ENCODE results near the gene CDC6.

The CDC6 gene

GRCh38 chr17:40287494-40288369, at the start of gene CDC6:
TSS of gene CDC6 (plus strand) at chr17:40287879. CDS start at chr17:40289421, 1,542 bp downstream.
- peak; percentile 96 for DNase-seq (ENCODE audit: low read depth)

GRCh38 chr17:40241252-40241834, 46.3 kb upstream of the CDC6 start:
- no peak for DNase-seq (ENCODE audit: low read depth)

GRCh38 chr17:40242774-40243173, 44.9 kb upstream of the CDC6 start:
- no peak for DNase-seq (ENCODE audit: low read depth)

GRCh38 chr17:40243761-40244160, 43.9 kb upstream of the CDC6 start:
- DNase-seq (ENCODE audit: low read depth): no peak

- DNase-seq (ENCODE audit: low read depth): no peak
These were observed 43.4 kb upstream of the CDC6 start for GRCh38 chr17:40244255-40244654.

- no peak for DNase-seq (ENCODE audit: low read depth)
These were observed 39.7 kb upstream of the CDC6 start for GRCh38 chr17:40247926-40248495.

- no peak for DNase-seq (ENCODE audit: low read depth)
These were observed 39.2 kb upstream of the CDC6 start for GRCh38 chr17:40248507-40248906.

GRCh38 chr17:40251576-40251975, 36.1 kb upstream of the CDC6 start:
- DNase-seq (ENCODE audit: low read depth): no peak

- DNase-seq (ENCODE audit: low read depth): no peak
These were observed 34.1 kb upstream of the CDC6 start for GRCh38 chr17:40253565-40253964.

- no peak for DNase-seq (ENCODE audit: low read depth)
These were observed 28.2 kb upstream of the CDC6 start for GRCh38 chr17:40259505-40259904.

GRCh38 chr17:40260528-40260927, 27.2 kb upstream of the CDC6 start:
- no peak for DNase-seq (ENCODE audit: low read depth)

GRCh38 chr17:40264458-40265185, 23.1 kb upstream of the CDC6 start:
- DNase-seq (ENCODE audit: low read depth): no peak

- DNase-seq (ENCODE audit: low read depth): no peak
These were observed 22.3 kb upstream of the CDC6 start for GRCh38 chr17:40265337-40265736.

GRCh38 chr17:40266882-40267281, 20.8 kb upstream of the CDC6 start:
- DNase-seq (ENCODE audit: low read depth): no peak

- no peak for DNase-seq (ENCODE audit: low read depth)
These were observed 19.5 kb upstream of the CDC6 start for GRCh38 chr17:40268141-40268712.

- no peak for DNase-seq (ENCODE audit: low read depth)
These were observed 9.3 kb upstream of the CDC6 start for GRCh38 chr17:40278414-40278813.

GRCh38 chr17:40279402-40279801, 8.3 kb upstream of the CDC6 start:
- DNase-seq (ENCODE audit: low read depth): no peak

GRCh38 chr17:40281663-40282062, 6.0 kb upstream of the CDC6 start:
- no peak for DNase-seq (ENCODE audit: low read depth)

GRCh38 chr17:40283662-40284061, 4.0 kb upstream of the CDC6 start:
- no peak for DNase-seq (ENCODE audit: low read depth)

GRCh38 chr17:40284085-40284713, 3.5 kb upstream of the CDC6 start:
- DNase-seq (ENCODE audit: low read depth): no peak

GRCh38 chr17:40286473-40286872, 1.2 kb upstream of the CDC6 start:
- DNase-seq (ENCODE audit: low read depth): no peak

GRCh38 chr17:40287159-40287493, 553 bp upstream of the CDC6 start:
- DNase-seq (ENCODE audit: low read depth): no peak
